ENCODE measurements around the gene AASDHPPT.

AASDHPPT gene

DNA sequence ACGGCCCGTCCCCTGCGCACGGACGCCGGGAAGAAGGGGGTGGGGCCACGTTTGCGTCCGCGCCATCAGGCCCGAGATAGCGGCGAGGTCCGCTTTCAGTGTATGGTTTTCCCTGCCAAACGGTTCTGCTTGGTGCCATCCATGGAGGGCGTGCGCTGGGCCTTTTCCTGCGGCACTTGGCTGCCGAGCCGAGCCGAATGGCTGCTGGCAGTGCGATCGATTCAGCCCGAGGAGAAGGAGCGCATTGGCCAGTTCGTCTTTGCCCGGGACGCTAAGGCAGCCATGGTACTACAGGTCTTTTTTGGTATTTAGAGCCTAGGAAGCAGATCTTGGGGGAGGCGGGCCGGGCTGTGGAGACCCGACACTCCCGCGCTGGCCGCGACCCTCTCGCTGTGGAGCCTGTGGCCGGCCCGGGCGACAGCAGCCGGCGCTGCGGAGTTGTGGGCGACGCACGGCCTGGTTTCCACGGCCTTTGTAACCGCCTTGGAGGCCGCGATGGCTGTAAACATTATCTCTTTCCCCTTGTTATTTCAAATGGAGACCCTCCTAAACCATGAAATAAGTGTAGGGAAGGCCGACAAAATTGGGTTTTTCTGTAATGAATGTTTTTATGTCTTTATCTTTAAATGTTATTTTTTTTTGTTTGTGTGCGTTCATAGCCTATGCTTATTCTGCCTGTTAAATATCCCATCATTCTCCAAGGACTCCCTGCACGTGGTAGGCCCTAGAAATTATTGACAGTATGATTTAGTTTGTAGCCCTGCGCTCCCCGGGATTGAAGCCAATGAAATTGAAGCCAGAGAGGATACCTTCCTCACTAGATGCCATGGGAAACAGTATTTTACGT lies at the start of gene AASDHPPT:
Gene AASDHPPT, plus strand, starts transcription at position 54 of the 847 bp plus-strand sequence. Its CDS starts 49 bp downstream, at position 103.
- H3K9me3 ChIP-seq (ENCODE audit: control insufficient read depth, insufficient read depth, low read depth, low read length), result no peaks in the 10 kb centered on the region
- H3K36me3 ChIP-seq (ENCODE audit: control insufficient read depth in 2 of 2, insufficient read depth in 1 of 2, low read length in 2 of 2), result peaks cover 0 to 34% of the 10 kb centered on the region in 2 experiments; a peak in 2 of 3 replicates
- POLR2A ChIA-PET, result interaction anchor here (0.6 to 1.5 kb wide), 11 partner anchors 9 to 884 kb away, joined by 3 to 9 read pairs (median 3); partner anchors contain the start of gene MSANTD4
- peak within 1 kb of the TSS; percentile 93 for H3K4me3 ChIP-seq (ENCODE audit: low read depth, low read length)
- peak within 1 kb of the TSS; percentile 96 for H3K27ac ChIP-seq (ENCODE audit: extremely low read depth, low read depth, low read length)
- H3K4me1 ChIP-seq (ENCODE audit: control insufficient read depth, insufficient read depth, low read length), result no peaks in the 10 kb centered on the region
- CTCF ChIA-PET, result interaction anchor here (0.7 to 1.6 kb wide), 4 partner anchors 9 to 198 kb away, joined by 3 to 7 read pairs (median 4); no protein-coding TSS in a partner anchor
- TF ChIP-seq ZNF645 (tag by site-specific recombination; IDR thresholded peaks at IDR 0.05) (no peak), ZNF19 (tag by site-specific recombination; IDR thresholded peaks at IDR 0.05; ENCODE audit: low read depth) (no peak), ZNF660 (tag by site-specific recombination; IDR thresholded peaks at IDR 0.05) (peak; percentile 100), KLF16 (tag by site-specific recombination; IDR thresholded peaks at IDR 0.05) (peak; percentile 58), ZNF529 (tag by site-specific recombination; IDR thresholded peaks at IDR 0.05; ENCODE audit: insufficient replicate concordance) (no peak), ZNF146 (tag by site-specific recombination; IDR thresholded peaks at IDR 0.05) (no peak), ZBTB20 (tag by site-specific recombination; IDR thresholded peaks at IDR 0.05) (0 out of 2 replicates have a peak, but pooled peaks have one; percentile 54), ZNF202 (tag by site-specific recombination; IDR thresholded peaks at IDR 0.05; ENCODE audit: borderline replicate concordance) (no peak), ZNF121 (tag by site-specific recombination; IDR thresholded peaks at IDR 0.05) (no peak), KLF10 (tag by site-specific recombination; IDR thresholded peaks at IDR 0.05) (peak; percentile 33; the same call in 1 of the 2 replicates), ZBTB26 (tag by site-specific recombination; optimal IDR thresholded peaks at IDR 0.05) (peak; percentile 52), KLF9 (tag by site-specific recombination; IDR thresholded peaks at IDR 0.05; ENCODE audit: low read depth) (peak; percentile 71), ZBTB1 (tag by site-specific recombination; IDR thresholded peaks at IDR 0.05) (no peak), SETDB1 (IDR thresholded peaks at IDR 0.05; ENCODE audit: insufficient read length, low read length) (no peak), ZSCAN30 (tag by site-specific recombination; IDR thresholded peaks at IDR 0.05) (0 out of 2 replicates have a peak, but pooled peaks have one; percentile 45), ZNF600 (tag by site-specific recombination; IDR thresholded peaks at IDR 0.05) (0 out of 2 replicates have a peak, but pooled peaks have one; percentile 44), ZNF501 (tag by site-specific recombination; IDR thresholded peaks at IDR 0.05) (peak; percentile 18; the same call in 1 of the 2 replicates), ZNF670 (tag by site-specific recombination; IDR thresholded peaks at IDR 0.05; ENCODE audit: low read depth) (no peak), ZNF473 (tag by site-specific recombination; IDR thresholded peaks at IDR 0.05) (no peak), TRIM28 (IDR thresholded peaks at IDR 0.05; ENCODE audit: borderline replicate concordance, low read length) (0 out of 2 replicates have a peak, but pooled peaks have one; percentile 36), SCRT2 (tag by site-specific recombination; IDR thresholded peaks at IDR 0.05) (peak; percentile 53), REPIN1 (tag by site-specific recombination; IDR thresholded peaks at IDR 0.05; ENCODE audit: low read depth) (no peak), ZNF433 (tag by site-specific recombination; IDR thresholded peaks at IDR 0.05; ENCODE audit: low read depth) (no peak), ZNF76 (tag by site-specific recombination; IDR thresholded peaks at IDR 0.05; ENCODE audit: borderline replicate concordance, low read depth) (peak; percentile 14; the same call in 1 of the 2 replicates), ZNF416 (tag by site-specific recombination; IDR thresholded peaks at IDR 0.05) (no peak), KLF8 (tag by site-specific recombination; IDR thresholded peaks at IDR 0.05) (0 out of 2 replicates have a peak, but pooled peaks have one; percentile 6), ZNF560 (tag by site-specific recombination; IDR thresholded peaks at IDR 0.05; ENCODE audit: borderline replicate concordance) (no peak), OVOL3 (tag by site-specific recombination; IDR thresholded peaks at IDR 0.05) (peak; percentile 64; the same call in 1 of the 2 replicates), ZNF2 (tag by site-specific recombination; IDR thresholded peaks at IDR 0.05) (no peak), CTCF (tag by site-specific recombination; IDR thresholded peaks at IDR 0.05) (peak; percentile 22; the same call in 1 of the 2 replicates), PRDM10 (tag by site-specific recombination; IDR thresholded peaks at IDR 0.05) (no peak)
